HG03196 (cell line): Measurements from ENCODE around the gene INTS11.

Source experiments
- ATAC-seq: cut with Tn5 transposase; IDR thresholded peaks from one replicate; pipeline ENCODE4 v1.9.1; 2021; ENCODE audit not compliant: unreplicated experiment

INTS11 gene

DNA sequence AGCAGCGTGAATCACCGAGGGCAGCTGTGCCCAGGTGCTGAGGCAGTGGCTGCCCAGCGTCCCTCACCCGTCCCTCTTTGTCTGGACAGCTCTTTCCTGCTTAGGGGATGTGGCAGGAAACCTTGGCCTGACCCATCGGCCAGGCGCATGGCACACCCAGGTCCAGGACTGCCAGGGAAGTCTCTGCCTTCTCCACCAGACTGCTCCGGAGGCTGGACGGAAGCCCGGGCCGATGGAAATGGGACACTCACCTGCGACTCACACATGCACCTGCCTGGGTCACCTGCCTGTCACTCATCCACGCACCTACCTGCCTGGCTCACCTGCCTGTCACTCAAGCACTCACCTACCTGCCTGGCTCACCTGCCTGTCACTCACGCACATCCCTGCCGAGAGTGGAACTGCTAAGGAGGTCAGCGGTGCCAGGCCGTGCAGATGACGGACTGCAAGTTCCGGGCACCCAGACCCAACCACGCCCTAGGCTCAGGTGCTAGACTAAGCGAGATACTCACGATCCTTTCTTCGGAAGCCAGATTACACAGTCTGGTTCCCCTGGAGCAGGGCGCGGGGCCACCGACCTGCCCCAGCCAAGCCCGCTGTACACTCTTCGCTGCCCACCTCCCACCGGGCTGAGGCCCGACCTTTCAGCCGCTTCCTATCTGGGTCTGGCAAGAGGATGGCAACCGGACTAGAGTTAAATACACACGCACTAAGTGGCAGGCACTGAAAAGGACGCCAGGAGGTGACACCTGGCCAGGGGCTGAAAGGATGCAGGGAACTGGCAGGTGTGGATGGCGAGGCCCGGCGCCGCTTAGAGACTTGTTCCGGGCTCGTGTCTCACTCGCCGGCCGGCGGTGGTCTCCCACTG is 51.9 kb downstream of the INTS11 start:
- no peak for ATAC-seq

- ATAC-seq = no peak
These were observed 53.6 kb downstream of the INTS11 start for GRCh38 chr1:1270813-1271212.

- ATAC-seq = no peak
These were observed 56.2 kb downstream of the INTS11 start for GRCh38 chr1:1268284-1268682.

DNA sequence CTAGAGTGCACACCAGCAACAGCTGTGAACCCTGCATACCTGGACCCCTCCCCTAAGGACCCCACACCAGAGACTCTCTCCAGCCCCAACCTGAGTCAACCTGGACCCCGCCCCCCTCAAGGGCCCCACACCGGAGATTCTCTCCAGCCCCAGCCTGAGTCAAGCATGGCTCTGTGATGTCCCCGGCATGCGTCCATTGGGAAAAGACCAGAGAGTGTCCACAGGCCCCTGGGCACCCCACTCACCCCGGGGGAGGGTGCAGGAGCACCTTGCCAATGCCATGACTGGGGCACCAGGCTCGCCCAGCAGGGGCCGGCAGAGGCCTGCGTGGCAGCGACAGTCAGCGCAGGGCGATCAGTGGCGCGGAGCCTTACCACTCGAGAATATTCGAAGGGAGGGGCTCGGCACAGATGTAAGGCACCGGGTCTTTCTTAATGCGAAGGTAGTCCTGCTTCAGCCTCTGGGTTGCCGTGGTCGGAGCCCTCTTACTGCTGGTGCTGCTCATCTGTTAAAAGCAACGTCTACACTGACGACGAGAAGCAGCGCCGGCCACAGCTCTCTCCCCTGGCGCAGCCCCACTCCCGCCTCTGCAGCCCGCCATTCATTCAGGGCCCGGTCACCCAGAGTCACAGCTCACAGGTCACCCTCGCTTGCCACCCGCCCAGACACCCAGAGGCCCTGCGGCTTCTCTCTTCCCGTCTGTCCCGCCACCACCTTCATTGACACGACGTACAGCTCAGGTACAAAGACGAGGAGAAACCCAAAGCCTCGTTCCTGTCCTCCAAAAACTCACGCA is 56.8 kb downstream of the INTS11 start:
- ATAC-seq = no peak

DNA sequence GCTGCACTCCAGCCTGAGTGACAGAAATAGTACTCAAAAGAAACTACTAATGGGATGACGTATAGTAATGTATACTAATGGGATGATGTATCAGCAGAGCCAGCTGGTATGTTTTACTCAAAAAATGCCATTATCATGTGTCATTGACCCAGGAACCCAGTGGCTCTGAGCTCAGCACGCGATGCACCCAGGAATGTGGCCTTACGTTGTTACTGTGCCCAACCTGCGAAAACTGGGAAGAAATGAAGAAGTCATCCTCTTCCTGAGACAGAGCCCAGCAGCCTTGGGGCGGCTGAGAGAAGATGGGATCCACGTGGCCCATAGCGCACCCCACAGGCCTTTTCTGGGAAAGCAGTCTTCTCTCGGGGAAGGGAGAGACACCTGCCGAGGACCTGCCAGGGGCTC is 59.6 kb downstream of the INTS11 start:
- no peak for ATAC-seq

DNA sequence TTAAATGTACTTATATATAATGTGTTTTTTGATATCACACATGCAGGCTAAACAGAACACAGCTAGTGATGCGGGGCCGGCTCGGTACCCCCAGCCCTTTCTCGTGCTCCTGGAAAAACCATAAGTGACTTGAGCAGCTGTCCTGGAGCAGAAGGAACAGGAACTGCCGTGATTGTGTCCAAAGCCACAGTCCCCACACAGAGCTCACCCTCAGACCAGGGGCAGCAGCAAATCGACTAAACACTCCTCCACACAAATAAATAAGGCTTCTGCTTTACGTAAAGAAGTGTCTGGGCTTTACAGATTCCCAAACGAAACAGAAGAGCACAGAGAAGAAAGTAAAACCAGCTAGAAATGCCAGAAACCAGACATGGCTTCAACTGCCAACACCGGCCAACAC is 60.4 kb downstream of the INTS11 start:
- no peak for ATAC-seq

DNA sequence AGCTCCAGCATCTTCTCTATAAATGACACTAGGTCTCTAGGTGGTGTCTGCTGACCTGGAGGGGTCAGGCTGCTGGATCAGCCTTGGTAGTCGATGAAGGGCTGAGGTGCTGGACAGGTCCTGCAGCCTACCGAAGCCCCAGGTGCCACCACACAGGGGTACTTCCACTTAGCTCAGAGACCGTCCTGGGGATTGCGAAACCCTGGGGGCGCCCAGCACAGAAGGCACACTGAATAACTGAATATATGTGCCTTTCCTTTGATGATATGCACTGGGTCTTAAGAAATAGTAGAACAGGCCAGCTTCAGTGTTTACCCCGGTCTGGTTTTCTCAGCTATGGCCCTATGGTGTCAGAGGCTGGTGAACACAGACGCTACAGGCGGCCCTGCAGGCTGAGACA is 61.7 kb downstream of the INTS11 start:
- ATAC-seq = no peak

DNA sequence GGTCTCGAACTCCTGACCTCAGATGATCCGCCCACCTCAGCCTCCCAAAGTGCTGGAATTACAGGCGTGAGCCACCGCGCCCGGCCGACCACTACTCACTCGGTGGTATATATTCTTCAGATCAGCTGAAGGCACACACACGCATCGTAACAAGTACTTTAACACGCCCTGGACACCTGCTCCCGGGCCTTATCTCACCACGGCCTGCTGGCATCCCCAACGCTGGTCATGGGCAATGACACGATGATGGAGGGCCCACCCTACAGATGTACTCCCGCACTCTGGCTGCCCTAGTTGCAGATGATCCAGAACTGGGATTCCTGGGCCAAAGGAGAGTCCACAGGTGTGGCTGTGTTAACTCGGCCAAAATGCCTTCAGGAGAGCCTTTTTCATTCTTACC is 62.4 kb downstream of the INTS11 start:
- no peak for ATAC-seq
